ENCODE results near the gene PRTG. TPM values are rescaled to one million over a fixed set of nuclear protein-coding genes. Genes with fewer than 3 reads are reported as not detected.
A peak's percentile ranks its signal among the peaks of the same experiment; 100 is the strongest.

The PRTG gene
- total RNA-seq, 1 donor = 4.7 TPM

DNA sequence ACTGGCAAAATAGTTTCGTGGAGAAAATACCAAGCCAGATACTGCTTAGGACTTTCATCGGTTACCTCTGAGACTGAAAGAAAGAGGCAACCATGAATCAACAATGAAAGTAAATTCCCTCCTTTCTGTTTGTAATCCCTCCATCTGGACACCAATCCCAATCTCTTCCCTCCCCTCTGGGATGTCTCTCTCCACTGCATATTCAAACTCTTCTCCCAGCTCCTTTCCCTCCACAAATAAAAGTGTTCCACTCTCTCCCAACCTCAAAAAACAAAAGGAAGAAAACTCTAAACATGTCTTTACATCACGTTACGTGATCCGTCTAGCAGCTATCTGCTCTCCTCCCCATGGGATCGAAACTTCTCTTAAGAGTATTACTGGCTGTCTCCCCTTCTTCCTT lies 55.2 kb downstream of the PRTG start:
- no peaks in the 10 kb centered on the region for H3K9me3 ChIP-seq (ENCODE audit: low read depth, low read length)
- no peak for DNase-seq (ENCODE audit: insufficient read length, low spot score, missing footprints)
- H3K4me3 ChIP-seq (ENCODE audit: insufficient read depth, low read length) = no peak overlapping the region
- TF ChIP-seq, protein P1, sequence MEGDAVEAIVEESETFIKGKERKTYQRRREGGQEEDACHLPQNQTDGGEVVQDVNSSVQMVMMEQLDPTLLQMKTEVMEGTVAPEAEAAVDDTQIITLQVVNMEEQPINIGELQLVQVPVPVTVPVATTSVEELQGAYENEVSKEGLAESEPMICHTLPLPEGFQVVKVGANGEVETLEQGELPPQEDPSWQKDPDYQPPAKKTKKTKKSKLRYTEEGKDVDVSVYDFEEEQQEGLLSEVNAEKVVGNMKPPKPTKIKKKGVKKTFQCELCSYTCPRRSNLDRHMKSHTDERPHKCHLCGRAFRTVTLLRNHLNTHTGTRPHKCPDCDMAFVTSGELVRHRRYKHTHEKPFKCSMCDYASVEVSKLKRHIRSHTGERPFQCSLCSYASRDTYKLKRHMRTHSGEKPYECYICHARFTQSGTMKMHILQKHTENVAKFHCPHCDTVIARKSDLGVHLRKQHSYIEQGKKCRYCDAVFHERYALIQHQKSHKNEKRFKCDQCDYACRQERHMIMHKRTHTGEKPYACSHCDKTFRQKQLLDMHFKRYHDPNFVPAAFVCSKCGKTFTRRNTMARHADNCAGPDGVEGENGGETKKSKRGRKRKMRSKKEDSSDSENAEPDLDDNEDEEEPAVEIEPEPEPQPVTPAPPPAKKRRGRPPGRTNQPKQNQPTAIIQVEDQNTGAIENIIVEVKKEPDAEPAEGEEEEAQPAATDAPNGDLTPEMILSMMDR (IDR thresholded peaks at IDR 0.05; ENCODE audit: extremely low read depth, low read depth, low read length) = no peak
- H3K27ac ChIP-seq (ENCODE audit: low read depth, low read length) = no peak overlapping the region
- H3K36me3 ChIP-seq (ENCODE audit: insufficient read depth, low read length) = no peaks in the 10 kb centered on the region
- H3K27me3 ChIP-seq (ENCODE audit: insufficient read depth, low read length) = no peaks in the 10 kb centered on the region
- no peak overlapping the region for H3K4me2 ChIP-seq (ENCODE audit: insufficient read depth, low read length)
- no peaks in the 10 kb centered on the region for H3K79me2 ChIP-seq (ENCODE audit: insufficient read depth, low read length)
- no peaks in the 10 kb centered on the region for H4K20me1 ChIP-seq (ENCODE audit: insufficient read depth, low read length)
- H2AFZ ChIP-seq (ENCODE audit: low read length) = no peak overlapping the region
- no peaks in the 10 kb centered on the region for H3K4me1 ChIP-seq (ENCODE audit: insufficient read depth, low read length)

DNA sequence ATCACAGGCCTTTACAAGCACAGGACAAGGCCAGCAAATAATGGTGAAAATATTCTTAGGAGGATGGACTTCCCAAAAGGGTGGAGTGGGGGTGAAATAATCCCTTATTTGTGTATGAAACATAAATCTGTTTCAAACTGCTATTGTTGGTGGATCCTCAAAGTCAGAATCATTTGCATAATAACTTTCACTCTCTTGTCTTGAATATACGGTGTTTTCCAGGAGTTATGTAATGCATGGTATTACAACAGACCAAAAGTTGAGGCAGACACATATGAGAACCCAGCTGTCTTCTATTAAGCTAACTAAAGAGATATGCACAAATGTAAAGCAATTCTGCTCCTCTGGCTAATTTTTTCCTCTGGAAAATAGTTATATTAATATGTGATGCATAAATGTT lies 57.7 kb downstream of the PRTG start:
- H3K27ac ChIP-seq (ENCODE audit: low read depth, low read length) = no peak overlapping the region
- H2AFZ ChIP-seq (ENCODE audit: low read length) = no peak overlapping the region
- H3K9me3 ChIP-seq (ENCODE audit: low read depth, low read length) = no peaks in the 10 kb centered on the region
- H3K27me3 ChIP-seq (ENCODE audit: insufficient read depth, low read length) = no peaks in the 10 kb centered on the region
- no peaks in the 10 kb centered on the region for H3K4me1 ChIP-seq (ENCODE audit: insufficient read depth, low read length)
- H3K36me3 ChIP-seq (ENCODE audit: insufficient read depth, low read length) = no peaks in the 10 kb centered on the region
- no peak overlapping the region for H3K4me3 ChIP-seq (ENCODE audit: insufficient read depth, low read length)
- H4K20me1 ChIP-seq (ENCODE audit: insufficient read depth, low read length) = no peaks in the 10 kb centered on the region
- DNase-seq (ENCODE audit: insufficient read length, low spot score, missing footprints) = no peak
- H3K4me2 ChIP-seq (ENCODE audit: insufficient read depth, low read length) = no peak overlapping the region
- H3K79me2 ChIP-seq (ENCODE audit: insufficient read depth, low read length) = no peaks in the 10 kb centered on the region
- TF ChIP-seq, protein P1 (IDR thresholded peaks at IDR 0.05; ENCODE audit: extremely low read depth, low read depth, low read length) = no peak

DNA sequence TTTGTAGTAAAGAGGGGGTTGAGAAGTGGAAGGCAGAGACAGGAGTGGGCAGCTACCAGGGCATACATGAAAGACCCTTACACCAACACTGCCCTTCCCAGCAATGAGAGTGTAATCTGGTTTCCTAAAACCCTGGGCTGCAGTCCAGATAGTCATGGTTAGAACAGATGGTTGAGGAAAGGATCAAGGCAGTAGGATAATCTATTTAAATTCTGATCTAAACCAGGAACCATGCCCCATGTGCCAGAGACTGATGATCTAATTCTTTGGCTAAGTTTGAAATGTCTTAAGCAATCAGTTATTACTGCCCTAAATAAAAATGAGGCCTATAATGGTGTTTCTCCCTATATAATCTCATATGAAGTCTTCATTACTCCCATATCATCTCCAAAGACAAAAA lies 59.6 kb downstream of the PRTG start:
- no peak for DNase-seq (ENCODE audit: insufficient read length, low spot score, missing footprints)
- Histone ChIP-seq H3K4me2 (ENCODE audit: insufficient read depth, low read length) (no peak overlapping the region), H3K4me3 (ENCODE audit: insufficient read depth, low read length) (no peak overlapping the region), H3K27ac (ENCODE audit: low read depth, low read length) (no peak overlapping the region), H3K9me3 (ENCODE audit: low read depth, low read length) (no peaks in the 10 kb centered on the region), H3K36me3 (ENCODE audit: insufficient read depth, low read length) (no peaks in the 10 kb centered on the region), H3K4me1 (ENCODE audit: insufficient read depth, low read length) (no peaks in the 10 kb centered on the region), H2AFZ (ENCODE audit: low read length) (no peak overlapping the region), H3K79me2 (ENCODE audit: insufficient read depth, low read length) (no peaks in the 10 kb centered on the region), H4K20me1 (ENCODE audit: insufficient read depth, low read length) (no peaks in the 10 kb centered on the region), H3K27me3 (ENCODE audit: insufficient read depth, low read length) (no peaks in the 10 kb centered on the region)
- TF ChIP-seq, protein P1 (IDR thresholded peaks at IDR 0.05; ENCODE audit: extremely low read depth, low read depth, low read length) = no peak

DNA sequence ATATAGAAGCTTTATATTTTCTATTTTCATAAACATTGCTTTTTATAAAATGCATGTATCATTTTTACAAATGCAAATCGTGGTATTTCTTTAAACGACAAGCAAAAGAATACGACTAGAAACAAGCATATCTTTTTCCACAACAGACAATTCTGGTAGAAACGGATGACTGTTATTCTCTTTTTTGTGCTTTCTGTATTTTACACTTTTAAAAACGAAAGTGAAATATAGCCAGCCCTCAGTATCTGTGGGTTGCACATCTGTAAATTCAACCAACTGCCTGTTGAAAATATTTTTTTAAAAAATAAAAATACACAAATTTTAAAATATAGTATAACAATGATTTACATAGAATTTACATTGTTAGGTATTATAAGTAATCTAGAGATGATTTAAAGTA lies 61.3 kb downstream of the PRTG start:
- Histone ChIP-seq H3K36me3 (ENCODE audit: insufficient read depth, low read length) (no peaks in the 10 kb centered on the region), H3K27ac (ENCODE audit: low read depth, low read length) (no peak overlapping the region), H3K4me3 (ENCODE audit: insufficient read depth, low read length) (no peak overlapping the region), H3K4me1 (ENCODE audit: insufficient read depth, low read length) (no peaks in the 10 kb centered on the region), H3K27me3 (ENCODE audit: insufficient read depth, low read length) (no peaks in the 10 kb centered on the region), H3K79me2 (ENCODE audit: insufficient read depth, low read length) (no peaks in the 10 kb centered on the region), H3K9me3 (ENCODE audit: low read depth, low read length) (no peaks in the 10 kb centered on the region), H2AFZ (ENCODE audit: low read length) (peak overlapping the region; percentile 25), H4K20me1 (ENCODE audit: insufficient read depth, low read length) (no peaks in the 10 kb centered on the region), H3K4me2 (ENCODE audit: insufficient read depth, low read length) (peak overlapping the region; percentile 54)
- DNase-seq (ENCODE audit: insufficient read length, low spot score, missing footprints) = no peak
- TF ChIP-seq, protein P1 (IDR thresholded peaks at IDR 0.05; ENCODE audit: extremely low read depth, low read depth, low read length) = no peak
